Panc1 (cell line): ENCODE measurements around the gene COQ8A. TPM values are rescaled to one million over a fixed set of nuclear protein-coding genes. Genes with fewer than 3 reads are reported as not detected.

Source experiments
- ATAC-seq: fragments of 200-7000 bp; cut with Tn5 transposase; 2 replicates; pipeline ENCODE4 v1.9.1; 2020; ENCODE audit warnings: mild to moderate bottlenecking, moderate library complexity
- BruUV-seq: library from RNA; stranded (reverse); fragments of 400-500 nt; replicated peaks from 2 replicates; lab custom pipeline; 2021; lab: Mats Ljungman, UMichigan
- CTCF ChIA-PET: fragments of 300-600 bp; sonication (Branson Sonifier 250); formaldehyde crosslinking; loops from one replicate; lab custom pipeline; 2022; ENCODE audit warnings: antibody characterized with exemption; lab: Charles Lee
- POLR2A ChIA-PET: fragments of 300-600 bp; sonication (Branson Sonifier 250); formaldehyde crosslinking; loops from one replicate; lab custom pipeline; 2022; ENCODE audit warnings: antibody characterized with exemption; lab: Charles Lee
- DNase-seq: peaks from one replicate; pipeline ENCODE4 v3.0.0-alpha.2; 2010; ENCODE audit warnings: low read depth, low spot score
- H3K27ac ChIP-seq: 2 replicates; pipeline ENCODE4 v1.5.1; 2011; ENCODE audit warnings: mild to moderate bottlenecking, low read length, inconsistent platforms
- H3K27me3 ChIP-seq: fragments of 200-500 bp; sonication (Bioruptor generic); 2 replicates; pipeline ENCODE4 v1.6.0; 2014; ENCODE audit warnings: low read length, inconsistent platforms; ENCODE audit not compliant: control insufficient read depth, insufficient read depth
- H3K36me3 ChIP-seq: fragments of 200-500 bp; sonication (Bioruptor generic); 2 replicates; pipeline ENCODE4 v1.5.1; 2014; ENCODE audit warnings: inconsistent platforms, mild to moderate bottlenecking, low read length, moderate library complexity; ENCODE audit not compliant: control insufficient read depth, insufficient read depth
- H3K4me1 ChIP-seq: 2 replicates; pipeline ENCODE4 v1.5.1; 2011; ENCODE audit warnings: inconsistent platforms, mild to moderate bottlenecking, low read length, moderate library complexity; ENCODE audit not compliant: control insufficient read depth, insufficient read depth
- H3K4me3 ChIP-seq, 2 experiments: 2 replicates each; pipeline ENCODE4 v1.5.1; 2011 to 2012; ENCODE audit warnings: low read depth in 2 of 2, low read length in 2 of 2, mild to moderate bottlenecking in 2 of 2, inconsistent platforms in 1 of 2, moderate library complexity in 1 of 2
- H3K9me3 ChIP-seq: fragments of 200-500 bp; sonication (Bioruptor generic); 2 replicates; pipeline ENCODE4 v1.5.1; 2014; ENCODE audit warnings: low read depth, mild to moderate bottlenecking, inconsistent platforms, low read length, moderate library complexity; ENCODE audit not compliant: control insufficient read depth, insufficient read depth
- POLR2AphosphoS5 ChIP-seq: IDR thresholded peaks from 2 replicates; pipeline ENCODE4 v1.6.1; 2012; ENCODE audit warnings: mild to moderate bottlenecking, low read depth, low read length, moderate library complexity
- REST ChIP-seq, 2 experiments: IDR thresholded peaks; 2 replicates each; pipeline ENCODE4 v1.6.1; 2011 to 2012; ENCODE audit warnings: low read depth in 2 of 2, control low read depth in 1 of 2, low read length in 1 of 2, mild to moderate bottlenecking in 1 of 2, moderate library complexity in 1 of 2; ENCODE audit not compliant: insufficient read depth in 1 of 2
- SIN3A ChIP-seq: IDR thresholded peaks from 2 replicates; pipeline ENCODE4 v1.6.1; 2012; ENCODE audit warnings: low read depth, mild to moderate bottlenecking, low read length, moderate library complexity, borderline replicate concordance; ENCODE audit not compliant: insufficient read depth
- TCF7L2 ChIP-seq: IDR thresholded peaks from 2 replicates; pipeline ENCODE4 v1.6.1; 2011; ENCODE audit warnings: mild to moderate bottlenecking, low read depth, low read length, inconsistent platforms
- in situ Hi-C: cut with HindIII; loops from 2 replicates; pipeline ENCODE4 v1.10.0; 2016; ENCODE audit warnings: low sequenced_read_pairs, low pct_unique_long_range_greater_than_20kb
- intact Hi-C: fragments of 100-400 bp; cut with micrococcal nuclease; formaldehyde crosslinking; loops from one replicate; pipeline ENCODE4 v1.10.0; 2022; ENCODE audit not compliant: unreplicated experiment
- total RNA-seq: library from RNA; stranded (reverse); gene quantifications from one replicate; pipeline ENCODE4 v1.2.1, GENCODE V29; 2021; ENCODE audit not compliant: unreplicated experiment
- TF ChIP-seq, protein P1 (sequence below): fragments of 450-650 bp; IDR thresholded peaks from 2 replicates; pipeline ENCODE4 v1.5.1; 2017; ENCODE audit warnings: mild to moderate bottlenecking

Gene COQ8A
- total RNA-seq, 1 experiment from 2014 or later = 15.1 TPM

DNA sequence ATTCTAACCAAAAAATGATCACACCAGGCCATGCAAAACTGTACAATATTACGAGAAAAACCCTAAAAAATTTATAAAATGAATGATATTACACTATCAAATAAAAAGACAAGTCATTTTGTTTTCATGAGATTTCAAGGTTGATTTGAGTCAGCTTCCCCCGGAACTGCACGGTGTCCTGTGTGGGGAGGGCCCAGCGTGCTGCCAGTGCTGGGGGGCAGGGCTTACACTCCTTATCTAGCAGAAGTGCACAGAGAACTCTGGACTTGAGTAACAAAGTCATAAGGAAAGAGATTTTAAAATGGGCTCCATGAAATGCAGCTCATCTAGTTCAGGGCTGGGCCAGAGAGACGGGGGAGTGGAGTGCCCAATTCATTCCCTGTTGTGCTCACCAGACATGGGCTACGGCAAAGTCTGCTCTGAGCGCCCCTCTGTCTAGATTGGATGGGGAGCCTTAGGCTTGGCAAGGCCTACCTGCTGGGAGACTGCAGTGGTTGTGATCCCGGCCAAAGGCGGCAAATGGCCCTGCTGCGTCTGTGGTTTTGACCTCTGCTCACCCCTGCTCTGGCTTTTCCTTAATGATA is 50.1 kb downstream of the COQ8A start:
- no peak overlapping the region for H3K27ac ChIP-seq
- ChIA-PET POLR2A (interaction anchor here (0.9 kb wide), 1 partner anchor 229 kb away, joined by 3 read pairs; no protein-coding TSS in a partner anchor), CTCF (no interaction called here)
- DNase-seq = no peak
- no peaks in the 10 kb centered on the region for H3K36me3 ChIP-seq
- BruUV-seq = TSS peak; percentile 59
- in situ Hi-C loops = no loop called here
- no peak for ATAC-seq
- no peaks in the 10 kb centered on the region for H3K9me3 ChIP-seq
- no peak overlapping the region for H3K4me3 ChIP-seq
- H3K27me3 ChIP-seq = no peaks in the 10 kb centered on the region
- intact Hi-C loops = no loop called here
- H3K4me1 ChIP-seq = no peaks in the 10 kb centered on the region
- TF ChIP-seq TCF7L2 (no peak), REST (IDR thresholded peaks at IDR 0.05; ENCODE audit: insufficient read depth in 1 of 2, low read depth in 2 of 2, low read length in 1 of 2) (no peak)

DNA sequence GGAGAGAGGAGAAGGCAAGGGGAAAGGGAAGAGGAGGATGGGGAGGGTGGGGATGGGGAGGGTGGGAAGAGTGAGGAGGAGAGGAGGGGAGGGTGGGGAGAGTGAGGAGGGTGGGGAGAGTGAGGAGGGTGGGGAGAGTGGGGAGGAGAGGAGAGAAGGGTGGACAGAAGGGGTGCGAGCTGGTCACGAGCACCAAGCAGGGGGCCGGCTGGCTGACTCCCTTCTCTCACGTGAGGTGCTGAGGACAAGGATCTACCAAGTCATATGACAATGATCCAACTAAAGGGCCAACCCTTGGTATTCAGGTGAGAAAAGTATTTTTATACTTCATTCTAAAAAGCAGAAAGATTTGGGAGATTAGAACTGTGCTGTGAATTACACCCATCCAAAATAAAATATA is 51.8 kb downstream of the COQ8A start:
- no peaks in the 10 kb centered on the region for H3K4me1 ChIP-seq
- BruUV-seq = no TSS peak
- no peaks in the 10 kb centered on the region for H3K36me3 ChIP-seq
- POLR2A ChIA-PET = no interaction called here
- no peak overlapping the region for H3K27ac ChIP-seq
- in situ Hi-C loops = no loop called here
- no peak for TF ChIP-seq TCF7L2
- TF ChIP-seq, protein P1, sequence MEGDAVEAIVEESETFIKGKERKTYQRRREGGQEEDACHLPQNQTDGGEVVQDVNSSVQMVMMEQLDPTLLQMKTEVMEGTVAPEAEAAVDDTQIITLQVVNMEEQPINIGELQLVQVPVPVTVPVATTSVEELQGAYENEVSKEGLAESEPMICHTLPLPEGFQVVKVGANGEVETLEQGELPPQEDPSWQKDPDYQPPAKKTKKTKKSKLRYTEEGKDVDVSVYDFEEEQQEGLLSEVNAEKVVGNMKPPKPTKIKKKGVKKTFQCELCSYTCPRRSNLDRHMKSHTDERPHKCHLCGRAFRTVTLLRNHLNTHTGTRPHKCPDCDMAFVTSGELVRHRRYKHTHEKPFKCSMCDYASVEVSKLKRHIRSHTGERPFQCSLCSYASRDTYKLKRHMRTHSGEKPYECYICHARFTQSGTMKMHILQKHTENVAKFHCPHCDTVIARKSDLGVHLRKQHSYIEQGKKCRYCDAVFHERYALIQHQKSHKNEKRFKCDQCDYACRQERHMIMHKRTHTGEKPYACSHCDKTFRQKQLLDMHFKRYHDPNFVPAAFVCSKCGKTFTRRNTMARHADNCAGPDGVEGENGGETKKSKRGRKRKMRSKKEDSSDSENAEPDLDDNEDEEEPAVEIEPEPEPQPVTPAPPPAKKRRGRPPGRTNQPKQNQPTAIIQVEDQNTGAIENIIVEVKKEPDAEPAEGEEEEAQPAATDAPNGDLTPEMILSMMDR = no peak
- no peak for TF ChIP-seq POLR2AphosphoS5
- TF ChIP-seq REST (IDR thresholded peaks at IDR 0.05; ENCODE audit: insufficient read depth in 1 of 2, low read depth in 2 of 2, low read length in 1 of 2) = no peak
- TF ChIP-seq SIN3A = no peak
- intact Hi-C loops = no loop called here
- H3K4me3 ChIP-seq = no peak overlapping the region
- no peak for ATAC-seq
- no peaks in the 10 kb centered on the region for H3K9me3 ChIP-seq
- CTCF ChIA-PET = no interaction called here
- no peaks in the 10 kb centered on the region for H3K27me3 ChIP-seq
- no peak for DNase-seq
